Measurements from ENCODE around the gene PDXDC1.
"Not testable (repeated sequence)": the region's sequence is repeated elsewhere in the genome, so short reads cannot be mapped to it uniquely, and the experiment has no call there.

Gene PDXDC1

DNA sequence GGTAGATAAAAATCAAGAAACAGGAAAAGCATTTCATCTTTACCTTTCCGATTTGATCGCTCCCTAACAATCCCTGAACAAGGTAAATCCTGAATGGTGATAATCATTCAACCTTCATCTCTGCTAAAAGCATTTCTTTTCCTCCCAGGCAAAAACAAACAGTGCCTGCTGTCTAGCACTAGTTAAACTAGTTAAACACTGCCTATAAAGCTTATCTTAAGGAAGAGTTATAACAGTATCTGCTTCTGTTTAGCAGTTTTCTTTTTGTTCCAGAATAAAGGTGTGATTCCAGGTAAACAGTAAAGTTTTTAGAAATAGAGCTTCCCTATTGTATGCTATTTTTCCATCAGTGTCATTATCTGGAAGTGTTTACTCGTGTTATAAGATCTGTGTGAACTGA is 6.4 kb downstream of the PDXDC1 start:
- H2BK120ac ChIP-seq (ENCODE audit: insufficient read depth, low read length, poor library complexity); H3K4me1 ChIP-seq (ENCODE audit: control insufficient read depth in 1 of 2, insufficient read depth in 2 of 2, low read length in 2 of 2); H3K9me3 ChIP-seq (ENCODE audit: insufficient read depth, low read depth, low read length); H3K4me3 ChIP-seq (ENCODE audit: low read depth, low read length); H3K79me1 ChIP-seq (ENCODE audit: low read length); H3K14ac ChIP-seq (ENCODE audit: low read length); H2BK5ac ChIP-seq (ENCODE audit: low read depth, low read length, poor library complexity); H3K27me3 ChIP-seq (ENCODE audit: insufficient read depth, low read length); DNase-seq; H3K4ac ChIP-seq (ENCODE audit: low read depth, low read length); H3K9ac ChIP-seq (ENCODE audit: low read length); H2AK5ac ChIP-seq (ENCODE audit: low read length); H3K27ac ChIP-seq (ENCODE audit: low read depth, low read length); H4K8ac ChIP-seq (ENCODE audit: low read depth, low read length); H3K23ac ChIP-seq (ENCODE audit: low read length); H3K4me2 ChIP-seq (ENCODE audit: low read length); H2AFZ ChIP-seq (ENCODE audit: insufficient read depth, low read length, poor library complexity); H4K12ac ChIP-seq (ENCODE audit: low read depth, low read length); H4K91ac ChIP-seq (ENCODE audit: low read depth, low read length); H2BK12ac ChIP-seq (ENCODE audit: low read length); H3K18ac ChIP-seq (ENCODE audit: low read length): not testable (repeated sequence)
- WGBS (ENCODE audit: extremely low coverage, insufficient coverage, insufficient read length) = no CpG with 5 or more reads among the region's 3 CpGs
- peaks cover 11% of the 10 kb centered on the region for H3K79me2 ChIP-seq (ENCODE audit: control insufficient read depth, insufficient read depth, low read length, poor library complexity)
- peaks cover 8 to 20% of the 10 kb centered on the region in 2 experiments for H3K36me3 ChIP-seq (ENCODE audit: control insufficient read depth in 1 of 2, insufficient read depth in 2 of 2, low read length in 2 of 2)

DNA sequence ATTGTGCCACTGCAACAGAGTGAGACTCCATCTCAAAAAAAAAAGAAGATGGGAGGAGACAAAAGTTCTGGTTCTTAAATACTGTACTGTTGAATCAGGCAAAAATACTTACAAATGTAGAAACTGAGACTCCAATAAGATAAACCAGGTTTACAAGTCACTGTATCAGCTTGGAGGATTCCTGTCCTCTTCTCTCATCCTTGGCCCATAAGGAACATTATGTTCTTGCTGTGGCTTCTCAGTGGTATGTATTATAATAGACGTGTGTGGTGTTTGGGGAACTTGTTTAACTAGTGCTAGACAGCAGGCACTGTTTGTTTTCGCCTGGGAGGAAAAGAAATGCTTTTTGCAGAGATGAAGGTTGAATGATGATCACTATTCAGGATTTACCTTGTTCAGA is 7.7 kb downstream of the PDXDC1 start:
- not testable (repeated sequence) for H3K79me2 ChIP-seq (ENCODE audit: control insufficient read depth, insufficient read depth, low read length, poor library complexity); H3K4me1 ChIP-seq (ENCODE audit: control insufficient read depth in 1 of 2, insufficient read depth in 2 of 2, low read length in 2 of 2); H2BK5ac ChIP-seq (ENCODE audit: low read depth, low read length, poor library complexity); H3K4me3 ChIP-seq (ENCODE audit: low read depth, low read length); H3K4me2 ChIP-seq (ENCODE audit: low read length); H3K14ac ChIP-seq (ENCODE audit: low read length); H3K23ac ChIP-seq (ENCODE audit: low read length); H2AK5ac ChIP-seq (ENCODE audit: low read length); H2BK120ac ChIP-seq (ENCODE audit: insufficient read depth, low read length, poor library complexity); H3K4ac ChIP-seq (ENCODE audit: low read depth, low read length); H3K18ac ChIP-seq (ENCODE audit: low read length); H3K27ac ChIP-seq (ENCODE audit: low read depth, low read length); H3K27me3 ChIP-seq (ENCODE audit: insufficient read depth, low read length); H4K91ac ChIP-seq (ENCODE audit: low read depth, low read length); H4K12ac ChIP-seq (ENCODE audit: low read depth, low read length); H3K79me1 ChIP-seq (ENCODE audit: low read length); H2AFZ ChIP-seq (ENCODE audit: insufficient read depth, low read length, poor library complexity); H4K8ac ChIP-seq (ENCODE audit: low read depth, low read length); DNase-seq; H3K9ac ChIP-seq (ENCODE audit: low read length); H3K9me3 ChIP-seq (ENCODE audit: insufficient read depth, low read depth, low read length); H2BK12ac ChIP-seq (ENCODE audit: low read length)
- peaks cover 8 to 20% of the 10 kb centered on the region in 2 experiments for H3K36me3 ChIP-seq (ENCODE audit: control insufficient read depth in 1 of 2, insufficient read depth in 2 of 2, low read length in 2 of 2)
- no CpG with 5 or more reads among the region's 2 CpGs for WGBS (ENCODE audit: extremely low coverage, insufficient coverage, insufficient read length)

GRCh38 chr16:14988092-14988491 is 13.3 kb downstream of the PDXDC1 start:
- not testable (repeated sequence) for H3K4me1 ChIP-seq (ENCODE audit: control insufficient read depth in 1 of 2, insufficient read depth in 2 of 2, low read length in 2 of 2); H3K27me3 ChIP-seq (ENCODE audit: insufficient read depth, low read length); H3K18ac ChIP-seq (ENCODE audit: low read length); H2BK120ac ChIP-seq (ENCODE audit: insufficient read depth, low read length, poor library complexity); DNase-seq; H4K8ac ChIP-seq (ENCODE audit: low read depth, low read length); H3K23ac ChIP-seq (ENCODE audit: low read length); H3K4me2 ChIP-seq (ENCODE audit: low read length); H4K12ac ChIP-seq (ENCODE audit: low read depth, low read length); H3K27ac ChIP-seq (ENCODE audit: low read depth, low read length); H3K9ac ChIP-seq (ENCODE audit: low read length); H3K14ac ChIP-seq (ENCODE audit: low read length); H3K4me3 ChIP-seq (ENCODE audit: low read depth, low read length); H3K79me1 ChIP-seq (ENCODE audit: low read length); H4K91ac ChIP-seq (ENCODE audit: low read depth, low read length); H2BK12ac ChIP-seq (ENCODE audit: low read length); H2AK5ac ChIP-seq (ENCODE audit: low read length); H3K79me2 ChIP-seq (ENCODE audit: control insufficient read depth, insufficient read depth, low read length, poor library complexity); H2AFZ ChIP-seq (ENCODE audit: insufficient read depth, low read length, poor library complexity); H3K9me3 ChIP-seq (ENCODE audit: insufficient read depth, low read depth, low read length); H2BK5ac ChIP-seq (ENCODE audit: low read depth, low read length, poor library complexity)
- peaks cover 22 to 35% of the 10 kb centered on the region in 2 experiments for H3K36me3 ChIP-seq (ENCODE audit: control insufficient read depth in 1 of 2, insufficient read depth in 2 of 2, low read length in 2 of 2)
- no CpG with 5 or more reads among the region's 8 CpGs for WGBS (ENCODE audit: extremely low coverage, insufficient coverage, insufficient read length)
- peak overlapping the region; percentile 24 for H3K4ac ChIP-seq (ENCODE audit: low read depth, low read length)

DNA sequence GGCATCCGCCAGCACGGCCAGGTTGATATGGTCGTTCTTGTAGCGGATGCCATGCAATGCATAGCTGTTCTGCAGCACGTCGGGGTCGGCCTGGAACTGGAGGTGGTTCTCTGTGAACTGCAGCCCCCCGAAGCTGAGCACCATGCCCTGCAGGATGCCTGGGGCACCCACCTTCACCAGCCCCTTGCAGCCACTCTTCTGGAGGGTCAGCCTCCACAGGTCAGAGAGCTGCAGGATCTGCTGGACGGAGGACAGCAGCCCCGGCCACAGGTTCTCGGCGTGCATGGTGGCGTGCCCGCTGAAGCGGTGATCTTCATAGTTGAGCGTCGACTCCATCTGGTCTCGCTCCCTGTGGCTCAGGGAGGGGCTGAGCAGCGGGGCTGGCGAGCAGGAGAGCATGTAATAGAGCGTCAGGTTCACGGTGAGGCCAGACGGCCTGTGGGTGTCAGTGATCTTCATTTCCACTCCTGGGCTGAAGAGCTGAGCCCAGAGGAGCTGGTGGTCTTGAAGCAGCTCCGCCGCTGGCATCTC is 13.9 kb downstream of the PDXDC1 start:
- H4K8ac ChIP-seq (ENCODE audit: low read depth, low read length); H3K27ac ChIP-seq (ENCODE audit: low read depth, low read length); DNase-seq; H3K79me1 ChIP-seq (ENCODE audit: low read length); H3K9ac ChIP-seq (ENCODE audit: low read length); H2AFZ ChIP-seq (ENCODE audit: insufficient read depth, low read length, poor library complexity); H2BK12ac ChIP-seq (ENCODE audit: low read length); H2AK5ac ChIP-seq (ENCODE audit: low read length); H3K4me1 ChIP-seq (ENCODE audit: control insufficient read depth in 1 of 2, insufficient read depth in 2 of 2, low read length in 2 of 2); H4K91ac ChIP-seq (ENCODE audit: low read depth, low read length); H4K12ac ChIP-seq (ENCODE audit: low read depth, low read length); H3K14ac ChIP-seq (ENCODE audit: low read length); H2BK120ac ChIP-seq (ENCODE audit: insufficient read depth, low read length, poor library complexity); H3K4me3 ChIP-seq (ENCODE audit: low read depth, low read length); H3K27me3 ChIP-seq (ENCODE audit: insufficient read depth, low read length); H3K23ac ChIP-seq (ENCODE audit: low read length); H3K79me2 ChIP-seq (ENCODE audit: control insufficient read depth, insufficient read depth, low read length, poor library complexity); H2BK5ac ChIP-seq (ENCODE audit: low read depth, low read length, poor library complexity); H3K4me2 ChIP-seq (ENCODE audit: low read length); H3K9me3 ChIP-seq (ENCODE audit: insufficient read depth, low read depth, low read length): not testable (repeated sequence)
- Histone ChIP-seq H3K18ac (ENCODE audit: low read length) (peak overlapping the region; percentile 26), H3K4ac (ENCODE audit: low read depth, low read length) (peak overlapping the region; percentile 10), H3K36me3 (ENCODE audit: control insufficient read depth in 1 of 2, insufficient read depth in 2 of 2, low read length in 2 of 2) (peaks cover 22 to 35% of the 10 kb centered on the region in 2 experiments)
- no CpG with 5 or more reads among the region's 25 CpGs for WGBS (ENCODE audit: extremely low coverage, insufficient coverage, insufficient read length)
